Hepatic stellate cell (primary cell): ENCODE results near the gene FCN2.
"Not testable (repeated sequence)": the region's sequence is repeated elsewhere in the genome, so short reads cannot be mapped to it uniquely, and the experiment has no call there.

Experiments used
- DNase-seq: peaks from one replicate; pipeline ENCODE4 v3.0.0; 2011; ENCODE audit warnings: low spot score

Gene FCN2

DNA sequence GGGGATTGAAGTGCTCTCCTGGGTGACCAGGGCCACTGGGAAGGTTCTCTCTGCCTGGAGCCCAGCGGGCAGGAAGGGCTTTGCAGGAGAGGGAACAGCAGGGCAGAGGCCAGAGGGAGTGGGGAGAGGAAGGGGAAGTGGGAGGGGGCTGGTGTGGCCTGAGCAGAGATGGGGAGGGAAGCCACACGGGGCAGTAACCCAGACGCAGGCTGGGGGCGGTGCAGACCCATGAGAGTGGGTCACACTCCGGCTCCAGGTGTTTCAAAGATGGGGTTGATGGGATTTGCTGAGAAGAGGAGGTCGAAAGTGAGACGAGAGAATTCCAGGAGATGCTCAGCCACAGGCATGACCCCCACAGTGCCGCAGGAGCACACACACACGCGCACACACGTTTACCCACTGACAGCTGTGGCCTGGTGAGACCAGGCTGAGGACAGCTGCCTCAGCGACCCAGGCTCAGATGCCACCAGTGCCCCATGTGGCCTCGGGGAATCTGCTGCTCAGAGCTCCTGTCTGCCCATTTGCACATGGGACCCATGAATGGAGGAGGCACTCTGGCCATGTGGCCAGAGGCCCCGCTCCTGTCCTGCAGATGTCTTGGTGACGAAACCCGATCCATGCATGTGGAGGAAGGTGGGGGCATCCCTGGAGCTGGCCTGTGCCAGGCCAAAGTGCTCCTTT, 32.7 kb upstream of the FCN2 start:
- DNase-seq, result no peak

DNA sequence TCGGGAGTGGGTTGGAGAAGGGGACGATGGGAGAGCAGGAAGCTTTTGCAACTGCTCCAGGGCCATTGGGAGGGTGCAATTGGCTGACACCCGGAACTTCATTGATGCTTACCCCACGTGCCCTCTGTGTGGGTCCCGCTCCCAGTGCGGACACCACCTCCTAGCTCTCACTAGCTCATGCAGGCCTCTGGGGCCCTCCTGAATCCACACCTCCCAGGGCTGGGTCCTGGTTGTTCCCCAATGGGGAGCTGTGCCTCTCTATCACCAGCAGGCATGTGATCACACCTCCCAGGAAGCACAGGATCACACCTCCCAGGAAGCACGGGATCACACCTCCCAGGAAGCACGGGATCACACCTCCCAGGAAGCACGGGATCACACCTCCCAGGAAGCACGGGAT, 32.1 kb upstream of the FCN2 start:
- no peak for DNase-seq

DNA sequence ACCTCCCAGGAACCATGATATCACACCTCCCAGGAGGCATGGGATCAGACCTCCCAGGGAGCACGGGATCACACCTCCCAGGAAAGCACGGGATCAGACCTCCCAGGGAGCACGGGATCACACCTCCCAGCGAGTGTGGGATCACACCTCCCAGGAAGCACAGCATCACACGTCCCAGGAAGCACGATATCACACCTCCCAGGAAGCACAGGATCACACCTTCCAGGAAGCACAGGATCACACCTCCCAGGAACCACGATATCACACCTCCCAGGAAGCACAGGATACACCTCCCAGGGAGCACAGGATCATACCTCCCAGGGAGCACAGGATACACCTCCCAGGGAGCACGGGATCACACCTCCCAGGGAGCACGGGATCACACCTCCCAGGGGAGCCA, 30.0 kb upstream of the FCN2 start:
- DNase-seq, result no peak

DNA sequence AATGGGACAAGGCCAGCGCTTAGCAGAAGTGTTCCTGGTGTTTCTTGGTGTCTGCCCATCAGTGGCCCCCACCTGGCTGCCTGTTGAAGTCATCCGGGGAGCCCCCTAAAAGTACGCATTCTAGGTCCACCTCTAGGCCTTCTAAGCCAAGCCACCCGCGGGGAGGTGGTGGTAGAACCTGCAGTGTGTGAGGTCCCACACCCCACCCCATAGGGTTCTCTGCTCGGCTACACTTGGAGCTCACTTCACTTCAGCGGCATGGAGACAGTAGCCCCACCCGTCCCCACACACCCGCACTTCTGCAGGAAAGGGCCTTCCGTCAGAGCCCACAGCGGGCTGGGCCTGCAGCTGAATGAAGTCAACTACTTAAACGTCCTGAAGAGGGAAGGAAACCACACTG, 29.6 kb upstream of the FCN2 start:
- DNase-seq, result no peak

DNA sequence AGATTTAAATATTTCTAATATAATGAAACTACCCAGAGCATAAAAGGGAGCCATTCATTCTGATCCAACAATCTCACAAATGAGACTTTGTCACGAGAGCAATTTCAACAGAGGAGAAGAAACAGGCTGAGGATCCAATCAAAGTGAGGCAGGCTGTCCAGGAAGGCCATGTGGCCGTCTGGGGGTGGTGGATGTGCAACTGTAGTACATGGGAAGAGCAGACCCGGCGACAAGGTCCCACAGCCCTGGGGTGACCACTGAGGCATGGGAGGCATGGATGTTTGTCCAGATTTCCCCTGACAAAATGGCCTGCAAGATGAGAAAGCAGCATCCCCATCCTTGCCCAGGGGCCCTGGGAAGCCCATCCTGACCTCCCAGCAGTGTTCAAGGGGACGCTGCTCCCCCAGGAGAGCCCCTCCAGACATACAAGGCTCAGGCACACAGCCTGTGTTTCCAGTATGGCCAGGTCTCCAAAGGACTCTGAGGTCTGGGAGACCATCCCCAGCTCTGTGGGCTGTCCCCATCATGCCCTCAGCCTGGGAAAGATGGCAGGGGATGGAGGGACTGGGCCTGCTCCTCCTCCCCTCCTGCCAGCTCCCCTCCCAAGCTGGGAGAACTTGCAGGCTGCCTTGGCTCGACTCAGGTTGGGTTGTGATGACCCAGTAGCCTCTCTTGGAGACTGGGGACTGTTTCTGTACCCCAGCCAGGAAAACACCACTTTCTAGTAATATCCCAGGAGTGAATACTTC, 27.5 kb upstream of the FCN2 start:
- no peak for DNase-seq

DNA sequence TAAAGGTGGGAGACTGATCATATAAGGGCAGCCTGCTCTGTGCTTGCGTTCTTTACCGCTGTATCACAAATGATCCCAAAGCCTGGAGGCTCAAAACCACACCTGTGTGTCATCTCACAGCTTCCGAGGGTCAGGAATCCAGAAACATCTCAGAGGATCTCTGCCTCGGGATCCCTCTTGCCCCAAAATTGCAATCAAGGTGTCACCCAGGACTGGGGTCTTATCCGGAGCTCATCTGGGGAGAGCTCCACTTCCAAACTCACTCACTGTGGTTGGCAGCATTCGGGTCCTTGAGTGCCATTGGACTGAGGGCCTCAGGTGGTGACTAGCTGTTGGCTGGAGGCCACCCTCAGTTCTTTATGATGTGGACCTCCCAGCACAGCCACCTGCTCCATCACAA, 26.7 kb upstream of the FCN2 start:
- DNase-seq, result no peak

DNA sequence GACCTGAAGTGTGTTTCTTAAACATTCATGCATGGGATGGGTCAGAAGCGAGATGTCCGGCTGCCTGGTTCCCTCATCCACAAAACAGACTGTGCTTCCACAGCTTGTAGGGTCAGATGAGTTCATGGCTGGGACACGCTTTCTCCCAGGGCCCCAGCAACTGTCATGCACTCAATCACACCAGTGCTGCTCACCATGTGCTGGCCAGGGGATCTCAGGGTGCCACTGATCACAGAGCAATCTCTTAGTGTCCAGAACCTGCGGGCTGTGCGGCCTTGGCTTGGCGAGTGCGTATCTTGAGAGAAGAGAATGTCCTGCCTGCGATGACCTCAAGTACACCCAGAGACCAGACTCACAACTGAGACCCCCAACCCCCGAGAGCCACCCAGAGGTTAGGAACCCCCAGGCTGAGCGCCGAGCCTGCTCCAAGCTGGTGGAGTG, 26.0 kb upstream of the FCN2 start:
- DNase-seq, result no peak

DNA sequence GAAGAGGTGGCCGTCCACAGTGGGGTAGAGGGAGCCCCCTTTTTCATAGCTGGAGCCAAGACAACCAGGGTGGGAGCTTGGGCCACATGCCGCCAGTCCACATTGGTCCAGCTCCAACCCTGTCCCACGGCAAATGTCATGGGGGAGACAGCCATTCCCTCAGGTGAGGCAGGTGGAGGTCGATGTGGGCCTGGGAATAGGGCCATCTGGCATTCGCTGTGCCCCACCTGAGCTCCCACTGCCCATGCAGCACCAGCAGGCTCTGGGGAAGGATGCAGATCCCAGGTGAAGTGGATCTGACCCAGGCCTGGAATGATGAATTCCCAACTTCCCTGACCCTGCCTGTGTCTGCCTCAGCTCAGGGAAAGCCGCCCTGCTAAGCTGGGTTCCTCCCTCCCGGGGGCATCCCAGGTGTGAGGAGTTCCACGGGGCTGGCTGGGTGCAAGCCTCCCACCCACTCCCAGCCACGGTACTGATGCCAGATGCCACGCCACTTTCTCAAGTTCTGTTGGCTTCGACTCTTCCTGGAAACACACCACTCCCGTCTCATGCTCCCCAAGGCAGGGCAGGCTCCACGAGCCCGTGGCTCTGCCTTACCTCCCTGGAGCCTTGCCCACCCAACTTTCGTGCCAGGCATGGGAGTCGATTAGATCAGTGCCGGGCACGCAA, 25.2 kb upstream of the FCN2 start:
- no peak for DNase-seq

DNA sequence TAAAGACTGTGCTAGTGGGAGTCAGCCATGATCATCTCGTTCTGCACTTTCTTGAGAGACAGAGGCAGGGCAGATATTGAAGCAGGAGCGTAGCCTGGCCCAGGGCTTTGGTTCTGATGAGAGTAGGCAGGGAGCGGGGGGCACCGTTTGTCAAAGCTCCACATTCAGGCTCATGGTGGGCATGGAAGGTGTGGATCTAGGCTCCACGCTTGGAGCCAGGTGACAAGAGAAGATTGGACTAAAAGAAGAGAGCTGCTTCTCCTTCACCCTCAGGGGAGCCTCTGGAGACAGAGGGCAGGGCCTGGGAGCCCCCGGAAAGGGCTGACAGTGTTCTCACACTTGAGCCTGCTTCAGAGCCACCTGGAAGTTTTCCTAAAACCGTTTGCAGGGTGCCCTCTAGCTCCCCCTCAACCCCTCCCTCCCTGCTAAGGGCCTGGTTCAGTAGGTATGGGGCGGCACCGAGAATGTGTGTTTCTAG, 24.7 kb upstream of the FCN2 start:
- no peak for DNase-seq

DNA sequence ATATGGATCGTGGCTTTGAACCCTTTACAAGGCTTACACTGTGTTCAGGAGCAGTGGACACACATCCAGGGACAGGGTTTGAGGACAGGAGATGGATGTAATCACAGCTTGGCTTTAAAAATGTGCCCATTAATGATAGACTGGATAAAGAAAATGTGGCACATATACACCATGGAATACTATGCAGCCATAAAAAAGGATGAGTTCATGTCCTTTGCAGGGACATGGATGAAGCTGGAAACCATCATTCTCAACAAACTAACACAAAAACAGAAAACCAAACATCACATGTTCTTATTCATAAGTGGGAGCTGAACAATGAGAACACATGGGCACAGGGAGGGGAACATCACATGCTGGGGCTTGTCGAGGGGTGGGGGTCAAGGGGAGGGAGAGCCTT, 23.2 kb upstream of the FCN2 start:
- DNase-seq, result not testable (repeated sequence)

DNA sequence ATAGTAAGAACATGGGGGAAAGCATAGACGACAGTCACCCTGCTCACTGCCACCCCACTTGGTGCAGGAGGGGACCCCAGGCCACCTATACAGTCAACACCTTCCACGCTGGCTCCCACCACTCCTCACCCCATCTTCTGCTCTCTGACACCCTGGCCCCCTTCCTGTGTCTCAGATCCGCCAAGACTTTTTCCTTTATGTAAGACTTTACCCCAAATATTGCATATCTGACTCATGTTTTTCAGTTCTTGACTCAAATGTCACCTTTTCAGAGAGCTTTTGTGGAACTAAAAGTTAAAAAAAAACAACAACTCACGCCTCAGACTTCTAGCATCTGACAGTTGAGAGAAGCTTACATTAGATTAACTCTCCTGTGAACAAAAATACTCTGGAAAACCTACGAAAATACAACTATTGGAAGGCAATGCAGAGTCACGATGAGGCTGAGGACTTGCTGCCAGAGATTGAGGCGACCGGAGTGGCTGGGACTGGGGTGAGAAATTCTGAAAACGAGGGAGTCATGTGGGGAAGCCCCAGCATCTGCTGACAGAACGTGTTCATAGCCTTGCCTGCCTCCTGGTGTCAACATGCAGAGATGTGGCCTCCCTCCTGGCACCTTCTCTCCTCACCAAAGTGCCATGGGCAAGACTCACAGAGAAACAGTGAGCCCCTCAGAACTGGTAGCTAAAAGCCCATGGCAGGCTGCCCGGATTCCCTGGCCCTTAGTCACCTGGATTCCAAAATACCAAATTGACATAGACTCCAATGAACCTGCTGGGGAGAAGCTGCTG, 22.4 kb upstream of the FCN2 start:
- no peak for DNase-seq

DNA sequence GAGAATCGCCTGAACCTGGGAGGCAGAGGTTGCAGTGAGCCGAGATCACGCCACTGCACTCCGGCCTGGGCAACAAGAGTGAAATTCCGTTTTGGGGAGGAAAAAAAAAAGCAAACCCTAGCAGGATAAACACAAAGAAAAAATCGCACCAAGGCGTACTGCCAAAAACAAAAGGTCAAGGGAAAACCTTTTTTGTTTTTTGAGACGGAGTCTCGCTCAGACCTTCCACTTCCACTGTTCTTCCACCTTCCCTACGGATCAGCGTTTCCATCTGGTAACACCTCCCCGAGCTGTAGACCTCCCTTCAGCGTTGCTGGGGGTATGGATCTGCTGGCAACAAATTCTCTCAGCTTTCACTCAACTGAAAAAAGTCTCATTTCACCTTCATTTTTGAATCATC, 20.1 kb upstream of the FCN2 start:
- DNase-seq, result no peak

DNA sequence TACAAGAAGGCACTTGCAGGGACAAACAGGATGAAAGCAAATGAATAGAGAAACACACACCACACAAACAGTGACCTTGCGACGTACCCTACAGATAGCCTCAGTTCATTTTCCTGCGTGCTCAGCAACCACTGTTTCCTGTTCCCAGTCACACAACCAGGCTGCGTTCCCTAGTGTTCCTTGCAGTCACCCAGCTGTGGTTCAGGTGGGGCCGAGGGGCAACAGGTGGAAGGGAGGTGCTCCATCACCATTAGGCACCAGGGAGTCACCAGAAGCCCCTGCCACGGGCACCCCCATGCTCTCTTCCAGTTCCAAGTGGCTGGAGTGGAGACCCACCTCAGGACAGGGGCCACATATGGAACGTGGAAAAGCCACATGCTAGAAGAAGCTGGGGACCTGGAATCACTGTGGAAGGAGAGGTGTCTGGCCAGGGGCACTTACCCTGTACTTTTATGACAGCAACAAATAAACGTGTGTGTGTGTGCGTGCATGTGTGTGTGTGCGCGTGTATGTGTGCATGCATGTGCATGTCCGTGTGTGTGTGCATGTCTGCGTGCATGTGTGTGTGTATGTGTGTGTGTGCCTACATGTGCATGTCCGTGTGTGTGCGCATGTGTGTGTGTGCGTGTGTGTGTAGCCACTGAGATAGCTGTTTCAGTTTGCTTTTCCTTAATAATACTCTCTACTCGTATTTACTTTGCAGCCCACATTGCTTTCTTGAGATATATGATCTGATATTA, 18.8 kb upstream of the FCN2 start:
- no peak for DNase-seq

DNA sequence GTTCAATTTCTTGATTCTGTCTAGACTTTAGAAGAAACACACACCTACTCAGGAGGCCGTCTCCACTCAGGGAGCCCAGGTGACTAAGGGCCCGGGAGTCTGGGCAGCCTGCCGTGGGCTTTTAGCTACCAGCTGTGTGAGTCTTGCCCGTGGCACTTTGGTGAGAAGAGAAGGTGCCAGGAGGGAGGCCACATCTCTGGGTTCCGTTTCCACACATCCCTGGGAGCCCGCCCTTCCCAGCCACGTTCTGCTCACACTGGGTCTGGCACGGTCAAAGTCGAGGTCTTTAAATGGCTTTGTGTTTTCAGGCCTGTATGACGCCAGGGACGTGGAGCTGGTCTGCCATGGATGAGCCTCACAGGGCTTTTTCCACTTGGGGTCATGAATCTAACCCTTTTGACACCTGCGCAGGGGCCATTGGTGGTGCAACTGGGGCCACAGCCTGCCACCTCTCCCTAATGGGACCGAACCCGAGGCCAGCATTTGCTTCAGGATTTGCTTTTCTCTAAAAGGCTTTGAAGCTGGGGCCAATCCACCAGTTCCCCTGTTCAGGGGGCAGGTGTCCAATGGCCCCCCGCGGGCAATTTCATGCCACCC, 17.2 kb upstream of the FCN2 start:
- no peak for DNase-seq

DNA sequence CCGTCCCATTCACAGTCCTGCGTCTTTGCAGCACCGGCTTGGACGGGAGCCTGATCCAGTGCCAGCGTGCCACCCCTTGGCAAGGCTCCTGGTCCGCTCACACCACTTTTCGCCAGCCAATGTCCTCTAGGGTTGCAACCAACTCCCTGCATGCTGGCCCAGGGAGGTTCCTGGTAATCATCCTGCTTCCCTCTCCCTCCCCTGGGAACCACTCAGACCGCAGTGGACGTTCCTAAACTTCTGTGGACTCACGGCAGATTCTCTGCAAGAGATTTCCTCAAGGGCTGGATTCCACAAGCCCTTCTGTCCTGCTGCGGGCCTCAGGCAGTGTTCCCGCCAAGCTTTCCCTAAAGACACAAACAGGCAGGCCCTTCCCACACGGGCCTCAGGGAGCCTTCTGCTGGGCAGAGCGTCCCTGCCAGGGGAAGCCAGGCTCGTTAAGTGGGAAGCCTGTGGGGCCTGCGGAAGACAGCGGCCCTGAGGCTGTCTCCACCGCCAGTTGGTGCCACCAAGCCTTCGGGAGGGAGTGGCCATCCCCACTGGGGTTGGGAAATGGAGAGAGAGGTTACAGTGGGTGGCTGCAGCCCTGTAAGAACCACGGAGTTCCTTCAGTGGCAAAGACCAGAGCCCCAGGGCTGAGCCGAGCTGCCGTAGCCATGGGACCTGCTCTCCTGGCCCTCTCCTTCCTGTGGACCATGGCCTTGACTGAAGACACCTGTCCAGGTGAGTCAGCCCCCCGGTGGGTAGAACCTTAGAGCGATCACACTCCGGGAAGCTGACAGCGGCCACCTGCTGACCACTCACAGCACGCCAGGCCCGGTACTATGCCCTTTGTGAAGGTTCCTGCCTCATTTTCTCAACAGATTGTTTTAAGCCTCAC, 16.4 kb upstream of the FCN2 start:
- DNase-seq, result peak; percentile 79

DNA sequence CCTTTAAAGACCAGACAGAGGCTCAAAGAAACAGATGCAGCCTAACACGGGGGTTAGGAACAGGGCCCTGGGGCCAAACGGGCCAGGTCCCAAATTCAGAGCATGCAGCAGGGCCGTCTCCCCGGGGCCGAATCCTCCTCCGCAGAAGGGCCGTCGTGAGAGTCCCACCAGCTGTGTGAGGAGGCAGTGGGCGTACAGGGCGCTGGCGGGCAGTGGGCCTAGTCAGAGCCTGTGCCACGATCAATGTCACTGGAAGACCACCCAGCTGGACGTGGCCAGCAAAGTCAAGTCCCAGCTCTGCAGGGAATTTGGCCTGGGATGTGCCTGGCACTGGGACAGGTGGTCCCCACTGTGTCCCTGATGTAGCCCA, 15.8 kb upstream of the FCN2 start:
- no peak for DNase-seq

DNA sequence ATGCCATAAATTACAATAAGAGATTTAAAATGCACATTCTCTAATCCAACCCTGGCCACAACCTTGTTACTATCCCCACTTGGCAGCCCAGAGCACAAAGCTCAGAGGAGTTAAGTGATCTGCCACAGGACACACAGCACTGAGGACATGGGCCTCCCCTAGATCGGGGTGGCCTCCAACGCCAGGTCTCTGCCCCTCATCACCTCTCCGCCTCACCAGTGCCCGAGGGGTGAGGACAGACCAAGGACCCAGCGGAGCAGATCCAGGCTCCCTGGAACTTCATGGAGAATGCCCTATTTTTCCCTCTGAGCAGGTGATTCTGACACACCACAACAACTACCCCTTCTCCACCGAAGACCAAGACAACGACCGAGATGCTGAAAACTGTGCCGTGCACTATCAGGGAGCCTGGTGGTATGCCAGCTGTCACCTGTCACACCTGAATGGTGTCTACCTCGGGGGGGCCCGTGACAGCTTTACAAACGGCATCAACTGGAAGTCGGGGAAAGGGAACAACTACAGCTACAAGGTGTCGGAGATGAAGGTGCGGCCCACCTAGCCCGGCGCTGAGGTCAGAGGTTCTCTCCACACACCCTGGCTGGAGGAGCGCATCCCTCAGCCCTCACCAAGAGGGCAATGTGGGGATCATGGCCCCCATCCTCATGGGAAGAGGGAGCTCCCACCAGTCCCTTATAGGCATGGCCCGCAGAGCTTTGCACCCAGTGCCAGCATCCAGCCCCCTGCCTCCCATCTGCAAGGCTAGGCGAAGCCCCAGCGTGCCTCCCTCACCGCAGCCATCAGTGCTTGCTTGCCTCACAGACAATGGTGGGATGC, 12.5 kb upstream of the FCN2 start:
- DNase-seq, result no peak

DNA sequence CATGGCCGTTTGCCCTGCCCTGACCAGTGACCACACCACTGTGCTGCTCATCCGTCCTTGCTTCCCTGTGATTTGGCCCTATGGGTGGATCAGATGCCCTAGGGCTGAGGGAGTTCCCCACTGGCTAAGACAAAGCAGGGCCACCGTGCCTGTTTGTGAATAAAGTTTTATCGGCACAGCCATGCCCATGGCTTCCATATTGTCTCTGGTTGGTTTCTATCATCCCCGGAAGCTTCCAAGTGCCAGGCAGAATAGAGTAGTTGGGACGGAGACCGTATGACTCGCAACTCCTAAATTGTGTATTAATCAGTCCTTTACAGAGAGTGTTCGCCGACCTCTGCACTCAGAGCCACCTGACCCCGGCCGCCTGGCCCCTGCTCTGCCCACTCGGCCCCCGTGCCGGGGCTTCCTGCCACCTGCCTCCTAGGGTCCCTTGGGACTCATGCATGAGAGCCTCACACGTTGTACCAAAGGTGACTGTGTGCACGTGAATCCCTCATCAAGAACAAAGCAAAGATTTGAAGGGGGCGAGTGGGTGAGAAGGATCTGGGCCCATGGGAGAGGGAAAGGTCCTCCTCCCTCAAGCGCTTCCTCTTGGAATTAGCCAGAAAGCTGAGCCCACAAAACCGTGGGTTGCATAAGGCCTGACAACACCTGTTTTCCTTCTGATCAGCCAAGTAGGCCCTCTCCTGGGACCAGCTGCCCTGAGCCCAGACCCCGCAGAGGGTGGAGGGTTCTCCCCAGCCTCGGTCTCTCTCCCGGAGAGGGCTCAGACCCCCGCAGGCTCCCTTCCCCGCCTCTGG, 11.7 kb upstream of the FCN2 start:
- DNase-seq, result no peak
